ENCODE measurements around the gene PHF20. TPM values are rescaled to one million over a fixed set of nuclear protein-coding genes. Genes with fewer than 3 reads are reported as not detected.
A peak's percentile ranks its signal among the peaks of the same experiment; 100 is the strongest.
"Not testable (repeated sequence)": the region's sequence is repeated elsewhere in the genome, so short reads cannot be mapped to it uniquely, and the experiment has no call there.

The PHF20 gene
- polyA plus RNA-seq, 5 donors, result 31.2 to 52.6 (median 41.9) TPM

- DNase-seq, result no peak
These were observed 33.2 kb upstream of the PHF20 start for GRCh38 chr20:35738410-35739179.

- DNase-seq, result no peak
These were observed 32.3 kb upstream of the PHF20 start for GRCh38 chr20:35739294-35740163.

GRCh38 chr20:35741892-35742740 lies 29.7 kb upstream of the PHF20 start, which contains the start of gene RBM39:
RBM39 (minus strand) TSS chr20:35742260; CDS start chr20:35740874, 1,386 bp downstream.
- DNase-seq, result peak; percentile 100

GRCh38 chr20:35742741-35743523 lies 28.9 kb upstream of the PHF20 start:
- peak in 1 of 2 donors; percentile 33 for DNase-seq

GRCh38 chr20:35743693-35744491 lies 27.9 kb upstream of the PHF20 start:
- DNase-seq, result no peak

GRCh38 chr20:35744492-35744841 lies 27.3 kb upstream of the PHF20 start:
- not testable (repeated sequence) for DNase-seq

GRCh38 chr20:35750611-35751010 lies 21.2 kb upstream of the PHF20 start:
- DNase-seq, result no peak

- DNase-seq, result no peak
These were observed 15.4 kb upstream of the PHF20 start for GRCh38 chr20:35756404-35756803.

- DNase-seq, result no peak
These were observed 14.6 kb upstream of the PHF20 start for GRCh38 chr20:35757098-35757705.

GRCh38 chr20:35761548-35761947 lies 10.3 kb upstream of the PHF20 start:
- not testable (repeated sequence) for DNase-seq

- DNase-seq, result no peak
These were observed 9.4 kb upstream of the PHF20 start for GRCh38 chr20:35762461-35762860.

GRCh38 chr20:35764936-35765335 lies 6.9 kb upstream of the PHF20 start:
- not testable (repeated sequence) for DNase-seq

- no peak for DNase-seq
These were observed 5.0 kb upstream of the PHF20 start for GRCh38 chr20:35766843-35767242.

GRCh38 chr20:35767683-35768481 lies 3.9 kb upstream of the PHF20 start:
- DNase-seq, result no peak

GRCh38 chr20:35768731-35769664 lies 2.8 kb upstream of the PHF20 start:
- peak; percentile 85 to 88 for DNase-seq

- no peak for DNase-seq
These were observed 487 bp upstream of the PHF20 start for GRCh38 chr20:35771367-35771688.

- DNase-seq, result no peak
These were observed 796 bp downstream of the PHF20 start for GRCh38 chr20:35772563-35773058.

Measured in right lung (tissue), 5 donors.